Measurements from ENCODE around the gene ELAVL1.

Gene ELAVL1

DNA sequence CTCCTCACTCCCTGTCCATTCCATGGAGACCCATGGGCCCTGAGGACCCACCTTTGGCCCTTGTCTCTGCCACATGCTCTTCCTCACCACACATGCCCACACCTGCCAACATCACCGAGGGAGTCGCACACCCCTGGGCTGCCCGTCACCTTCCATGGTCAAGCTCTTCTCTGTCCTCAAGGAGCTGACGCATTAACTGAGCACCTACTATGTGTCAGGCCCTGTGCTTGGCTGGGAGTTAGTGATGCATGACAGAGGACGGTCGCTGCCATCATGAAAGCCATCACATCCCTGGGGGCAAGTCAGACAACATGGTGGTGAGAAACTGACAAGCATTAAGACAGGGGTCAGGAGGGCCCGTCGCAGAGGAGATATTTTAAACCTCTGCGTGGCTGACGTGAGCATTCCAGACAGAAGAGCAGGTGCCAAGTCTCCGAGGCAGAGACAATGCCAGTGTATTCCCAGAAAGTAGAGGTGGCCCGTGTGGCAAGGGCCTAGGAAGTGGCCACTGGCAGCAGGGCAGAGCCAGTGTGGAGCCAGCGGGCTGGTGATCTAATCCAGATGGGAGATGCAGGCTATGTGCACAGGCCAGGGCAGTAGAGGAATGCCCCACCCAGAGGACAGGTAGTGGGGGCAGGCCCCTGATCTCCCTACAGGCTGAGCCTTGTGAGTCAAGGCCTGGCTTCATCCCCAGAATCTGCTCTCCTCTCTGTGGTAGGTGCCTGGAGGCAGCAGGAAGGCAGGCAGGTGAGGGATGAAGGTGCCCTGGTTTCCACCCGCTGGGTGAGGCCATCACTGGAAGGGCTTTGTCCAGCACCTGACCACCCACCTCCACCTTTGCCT, 21.2 kb downstream of the ELAVL1 start:
- Histone ChIP-seq H3K27me3 (ENCODE audit: insufficient read depth, low read length) (no peaks in the 10 kb centered on the region), H3K36me3 (ENCODE audit: insufficient read depth, low read length) (no peaks in the 10 kb centered on the region), H3K4me1 (ENCODE audit: control insufficient read depth, insufficient read depth, low read length, unreplicated experiment) (peaks cover 21% of the 10 kb centered on the region), H2AFZ (ENCODE audit: low read length, unreplicated experiment) (no peak overlapping the region), H3K4me3 (ENCODE audit: low read depth, low read length) (no peak overlapping the region), H3K79me2 (ENCODE audit: control insufficient read depth, insufficient read depth, low read length, unreplicated experiment) (peaks cover 42% of the 10 kb centered on the region), H3K27ac (ENCODE audit: low read depth, low read length) (no peak overlapping the region)

DNA sequence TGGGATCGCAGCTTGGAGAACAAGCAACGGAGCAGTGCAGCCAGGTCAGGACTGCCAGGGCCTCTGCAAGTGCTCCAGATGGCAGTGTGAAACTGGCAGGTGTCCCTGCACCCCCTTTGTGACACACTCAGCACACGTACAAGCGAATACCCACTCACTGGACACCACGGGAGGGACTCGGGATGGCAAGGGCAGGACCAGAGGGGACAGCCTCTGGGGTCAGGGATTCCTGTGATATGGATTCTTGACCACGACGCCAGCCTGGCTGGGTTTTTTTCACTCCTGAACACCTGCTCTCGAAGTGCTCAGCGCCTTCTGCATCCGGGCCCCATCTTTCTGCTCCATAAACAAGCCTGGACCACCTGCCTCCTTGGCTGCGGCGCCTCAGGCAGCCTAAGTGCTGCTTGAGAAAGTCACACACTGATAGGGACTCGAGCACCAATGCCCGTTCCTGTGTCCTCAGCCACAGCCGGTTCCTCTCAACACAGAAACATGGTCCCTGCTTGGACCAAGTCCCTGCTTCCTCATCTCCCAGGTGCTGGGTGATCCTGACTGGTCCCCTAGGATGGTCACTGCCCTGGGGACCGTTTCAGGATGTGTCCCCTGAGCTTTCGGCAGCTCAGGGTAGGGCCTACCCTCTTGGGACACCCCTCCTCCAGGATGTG, 22.0 kb downstream of the ELAVL1 start:
- H3K27ac ChIP-seq (ENCODE audit: low read depth, low read length), result no peak overlapping the region
- peaks cover 39% of the 10 kb centered on the region for H3K79me2 ChIP-seq (ENCODE audit: control insufficient read depth, insufficient read depth, low read length, unreplicated experiment)
- H3K27me3 ChIP-seq (ENCODE audit: insufficient read depth, low read length), result no peaks in the 10 kb centered on the region
- H3K4me3 ChIP-seq (ENCODE audit: low read depth, low read length), result no peak overlapping the region
- no peak overlapping the region for H2AFZ ChIP-seq (ENCODE audit: low read length, unreplicated experiment)
- H3K36me3 ChIP-seq (ENCODE audit: insufficient read depth, low read length), result no peaks in the 10 kb centered on the region
- peaks cover 20% of the 10 kb centered on the region for H3K4me1 ChIP-seq (ENCODE audit: control insufficient read depth, insufficient read depth, low read length, unreplicated experiment)

DNA sequence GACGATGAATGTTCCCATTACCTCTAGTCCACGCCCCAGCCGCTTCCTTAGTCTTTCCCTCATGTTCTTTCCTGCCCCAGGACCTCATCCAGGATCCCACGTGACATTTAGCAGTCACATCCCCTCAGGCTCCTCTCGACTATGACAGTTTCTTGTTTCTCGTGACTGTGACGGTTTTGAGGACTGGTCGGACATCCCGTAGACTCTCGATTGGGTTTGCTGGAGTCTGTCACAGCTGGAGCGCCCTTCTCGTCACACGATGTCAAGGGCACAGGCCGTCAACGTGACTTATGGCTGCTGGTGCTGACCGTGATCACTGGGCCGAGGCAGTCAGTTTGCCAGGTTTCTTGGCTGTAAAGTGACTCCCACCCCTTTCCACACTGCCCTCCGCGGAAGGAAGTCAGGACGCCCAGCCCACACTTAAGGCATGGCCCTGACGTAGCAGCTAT, 22.8 kb downstream of the ELAVL1 start:
- no peak overlapping the region for H2AFZ ChIP-seq (ENCODE audit: low read length, unreplicated experiment)
- no peaks in the 10 kb centered on the region for H3K27me3 ChIP-seq (ENCODE audit: insufficient read depth, low read length)
- no peak overlapping the region for H3K27ac ChIP-seq (ENCODE audit: low read depth, low read length)
- peaks cover 36% of the 10 kb centered on the region for H3K79me2 ChIP-seq (ENCODE audit: control insufficient read depth, insufficient read depth, low read length, unreplicated experiment)
- H3K4me1 ChIP-seq (ENCODE audit: control insufficient read depth, insufficient read depth, low read length, unreplicated experiment), result peaks cover 13% of the 10 kb centered on the region
- H3K36me3 ChIP-seq (ENCODE audit: insufficient read depth, low read length), result no peaks in the 10 kb centered on the region
- no peak overlapping the region for H3K4me3 ChIP-seq (ENCODE audit: low read depth, low read length)

GRCh38 chr19:7982103-7982502, 23.3 kb downstream of the ELAVL1 start:
- Histone ChIP-seq H2AFZ (ENCODE audit: low read length, unreplicated experiment) (no peak overlapping the region), H3K79me2 (ENCODE audit: control insufficient read depth, insufficient read depth, low read length, unreplicated experiment) (peaks cover 31% of the 10 kb centered on the region), H3K36me3 (ENCODE audit: insufficient read depth, low read length) (no peaks in the 10 kb centered on the region), H3K4me3 (ENCODE audit: low read depth, low read length) (no peak overlapping the region), H3K4me1 (ENCODE audit: control insufficient read depth, insufficient read depth, low read length, unreplicated experiment) (peaks cover 7% of the 10 kb centered on the region), H3K27me3 (ENCODE audit: insufficient read depth, low read length) (no peaks in the 10 kb centered on the region), H3K27ac (ENCODE audit: low read depth, low read length) (no peak overlapping the region)

DNA sequence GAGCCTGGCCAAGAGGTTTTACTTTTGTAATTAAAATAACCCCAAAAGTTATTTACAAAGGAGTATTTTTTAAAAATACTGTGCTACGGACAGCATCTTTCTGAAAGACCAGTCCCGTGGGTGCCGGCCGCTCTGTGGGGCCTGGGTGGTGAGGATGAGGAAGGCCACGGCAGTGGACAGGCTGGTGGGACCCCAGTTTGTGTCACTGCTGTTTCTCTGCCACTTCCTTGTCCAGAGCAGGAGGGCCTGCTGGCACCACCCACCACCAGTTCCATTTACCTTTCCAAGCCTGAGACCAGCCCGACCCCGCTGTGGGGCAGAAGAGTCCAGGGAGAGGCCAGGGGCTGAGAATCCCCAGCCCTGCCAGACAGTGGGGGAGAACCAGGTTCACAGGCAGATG, 23.8 kb downstream of the ELAVL1 start:
- Histone ChIP-seq H2AFZ (ENCODE audit: low read length, unreplicated experiment) (no peak overlapping the region), H3K4me1 (ENCODE audit: control insufficient read depth, insufficient read depth, low read length, unreplicated experiment) (peaks cover 4% of the 10 kb centered on the region), H3K27ac (ENCODE audit: low read depth, low read length) (no peak overlapping the region), H3K79me2 (ENCODE audit: control insufficient read depth, insufficient read depth, low read length, unreplicated experiment) (peaks cover 30% of the 10 kb centered on the region), H3K27me3 (ENCODE audit: insufficient read depth, low read length) (no peaks in the 10 kb centered on the region), H3K4me3 (ENCODE audit: low read depth, low read length) (no peak overlapping the region), H3K36me3 (ENCODE audit: insufficient read depth, low read length) (no peaks in the 10 kb centered on the region)

GRCh38 chr19:7981199-7981598, 24.2 kb downstream of the ELAVL1 start:
- H2AFZ ChIP-seq (ENCODE audit: low read length, unreplicated experiment), result no peak overlapping the region
- no peak overlapping the region for H3K4me3 ChIP-seq (ENCODE audit: low read depth, low read length)
- H3K27me3 ChIP-seq (ENCODE audit: insufficient read depth, low read length), result no peaks in the 10 kb centered on the region
- H3K79me2 ChIP-seq (ENCODE audit: control insufficient read depth, insufficient read depth, low read length, unreplicated experiment), result peaks cover 26% of the 10 kb centered on the region
- no peaks in the 10 kb centered on the region for H3K4me1 ChIP-seq (ENCODE audit: control insufficient read depth, insufficient read depth, low read length, unreplicated experiment)
- no peaks in the 10 kb centered on the region for H3K36me3 ChIP-seq (ENCODE audit: insufficient read depth, low read length)
- no peak overlapping the region for H3K27ac ChIP-seq (ENCODE audit: low read depth, low read length)

DNA sequence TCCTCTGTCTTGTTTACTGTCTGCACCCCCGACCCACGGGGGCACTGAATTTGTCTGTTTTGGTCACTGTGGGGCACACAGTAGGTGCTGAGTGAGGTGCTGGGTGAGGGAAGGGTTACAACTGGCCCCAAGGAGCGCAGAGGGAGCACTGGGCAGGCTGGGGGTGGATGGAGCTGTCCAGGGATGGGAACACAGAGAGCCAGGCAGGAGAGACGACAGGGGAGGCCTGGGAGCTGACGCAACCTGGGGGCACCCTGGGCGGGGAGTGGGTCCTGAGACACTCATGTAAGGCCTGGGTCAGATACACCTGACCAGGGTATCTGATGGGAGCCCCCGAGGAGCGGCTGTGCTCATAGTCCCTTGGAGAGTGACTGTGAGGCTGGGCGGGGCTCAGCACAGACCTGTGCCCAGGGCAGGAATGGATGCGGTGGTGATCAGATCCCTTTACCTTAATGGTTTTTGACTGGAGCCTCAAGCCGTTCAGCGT, 24.8 kb downstream of the ELAVL1 start:
- Histone ChIP-seq H3K4me1 (ENCODE audit: control insufficient read depth, insufficient read depth, low read length, unreplicated experiment) (no peaks in the 10 kb centered on the region), H3K27ac (ENCODE audit: low read depth, low read length) (no peak overlapping the region), H2AFZ (ENCODE audit: low read length, unreplicated experiment) (no peak overlapping the region), H3K4me3 (ENCODE audit: low read depth, low read length) (no peak overlapping the region), H3K79me2 (ENCODE audit: control insufficient read depth, insufficient read depth, low read length, unreplicated experiment) (peaks cover 21% of the 10 kb centered on the region), H3K27me3 (ENCODE audit: insufficient read depth, low read length) (no peaks in the 10 kb centered on the region), H3K36me3 (ENCODE audit: insufficient read depth, low read length) (no peaks in the 10 kb centered on the region)

DNA sequence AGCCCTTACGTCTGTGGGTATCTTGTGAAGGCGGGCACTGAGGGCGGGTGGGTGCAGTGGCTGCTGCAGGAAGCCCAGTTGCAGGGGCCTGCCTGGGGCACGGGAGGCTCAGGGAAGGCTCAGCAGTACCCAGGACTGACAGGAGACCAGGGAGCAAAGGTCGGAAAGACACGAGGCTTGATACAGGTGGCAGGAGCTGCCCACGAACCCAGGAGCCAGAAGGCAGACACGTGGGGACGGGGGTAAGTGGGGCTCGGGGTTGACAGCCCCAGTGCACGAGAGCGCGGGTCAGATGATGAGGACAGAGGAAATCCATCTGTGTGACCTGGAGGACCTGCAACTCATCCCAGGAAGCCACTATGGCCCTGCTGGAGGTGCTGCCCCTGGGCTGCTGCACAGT, 25.3 kb downstream of the ELAVL1 start:
- H3K36me3 ChIP-seq (ENCODE audit: insufficient read depth, low read length), result no peaks in the 10 kb centered on the region
- no peak overlapping the region for H2AFZ ChIP-seq (ENCODE audit: low read length, unreplicated experiment)
- peaks cover 15% of the 10 kb centered on the region for H3K79me2 ChIP-seq (ENCODE audit: control insufficient read depth, insufficient read depth, low read length, unreplicated experiment)
- H3K27ac ChIP-seq (ENCODE audit: low read depth, low read length), result no peak overlapping the region
- H3K27me3 ChIP-seq (ENCODE audit: insufficient read depth, low read length), result no peaks in the 10 kb centered on the region
- no peaks in the 10 kb centered on the region for H3K4me1 ChIP-seq (ENCODE audit: control insufficient read depth, insufficient read depth, low read length, unreplicated experiment)
- H3K4me3 ChIP-seq (ENCODE audit: low read depth, low read length), result no peak overlapping the region

- no peak overlapping the region for H3K27ac ChIP-seq (ENCODE audit: low read depth, low read length)
- no peaks in the 10 kb centered on the region for H3K36me3 ChIP-seq (ENCODE audit: insufficient read depth, low read length)
- H3K4me1 ChIP-seq (ENCODE audit: control insufficient read depth, insufficient read depth, low read length, unreplicated experiment), result no peaks in the 10 kb centered on the region
- no peaks in the 10 kb centered on the region for H3K27me3 ChIP-seq (ENCODE audit: insufficient read depth, low read length)
- H3K4me3 ChIP-seq (ENCODE audit: low read depth, low read length), result no peak overlapping the region
- H2AFZ ChIP-seq (ENCODE audit: low read length, unreplicated experiment), result no peak overlapping the region
- H3K79me2 ChIP-seq (ENCODE audit: control insufficient read depth, insufficient read depth, low read length, unreplicated experiment), result peaks cover 12% of the 10 kb centered on the region
Measured at GRCh38 chr19:7979559-7979958, 25.9 kb downstream of the ELAVL1 start.

GRCh38 chr19:7979011-7979410, 26.4 kb downstream of the ELAVL1 start:
- no peaks in the 10 kb centered on the region for H3K4me1 ChIP-seq (ENCODE audit: control insufficient read depth, insufficient read depth, low read length, unreplicated experiment)
- no peak overlapping the region for H2AFZ ChIP-seq (ENCODE audit: low read length, unreplicated experiment)
- H3K36me3 ChIP-seq (ENCODE audit: insufficient read depth, low read length), result no peaks in the 10 kb centered on the region
- no peaks in the 10 kb centered on the region for H3K27me3 ChIP-seq (ENCODE audit: insufficient read depth, low read length)
- H3K4me3 ChIP-seq (ENCODE audit: low read depth, low read length), result no peak overlapping the region
- H3K27ac ChIP-seq (ENCODE audit: low read depth, low read length), result no peak overlapping the region
- peaks cover 6% of the 10 kb centered on the region for H3K79me2 ChIP-seq (ENCODE audit: control insufficient read depth, insufficient read depth, low read length, unreplicated experiment)
